ENCODE measurements around the gene PAK5. TPM values are rescaled to one million over a fixed set of nuclear protein-coding genes. Genes with fewer than 3 reads are reported as not detected.

The PAK5 gene
- total RNA-seq, 1 donor from 2014 or later: 1.6 TPM

DNA sequence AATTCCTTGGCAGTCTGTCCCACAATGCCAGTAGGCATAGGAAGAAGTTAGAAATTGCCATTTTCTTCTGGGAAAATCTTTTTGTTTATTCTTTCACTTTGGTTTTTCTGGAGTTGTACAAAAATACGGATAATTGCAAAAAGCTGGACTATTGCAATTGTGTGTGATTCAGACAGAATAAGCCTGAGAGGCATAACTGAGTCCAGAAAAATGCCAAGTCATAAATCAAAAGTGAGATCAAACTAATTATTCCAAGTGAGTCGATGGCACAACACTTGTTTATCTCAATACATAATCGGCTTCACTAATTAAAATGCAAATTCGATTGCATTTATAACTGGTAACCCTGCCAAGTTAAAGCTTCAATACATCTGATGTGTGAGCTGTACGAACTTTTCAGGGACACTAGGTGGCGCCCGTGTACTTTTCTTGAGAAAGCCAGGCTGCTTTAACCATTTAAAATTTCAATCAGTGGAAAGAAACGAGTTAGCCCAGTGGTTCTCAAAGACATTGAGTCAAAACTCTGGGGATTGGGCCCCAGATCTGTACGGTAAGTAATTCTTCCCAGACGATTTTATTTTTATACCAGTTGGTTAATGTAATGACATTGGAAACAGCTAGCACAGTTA, 221.9 kb downstream of the PAK5 start:
- Mint-ChIP-seq H3K4me1 (no peaks in the 10 kb centered on the region), H3K4me3 (no peak overlapping the region), H3K27me3 (ENCODE audit: insufficient read depth, low read depth) (peaks cover 2% of the 10 kb centered on the region), H3K9me3 (peaks cover 9% of the 10 kb centered on the region), H3K27ac (no peak overlapping the region), H3K36me3 (no peaks in the 10 kb centered on the region)
- Histone ChIP-seq H3K27ac (no peak overlapping the region), H3K9me3 (ENCODE audit: low read depth) (no peaks in the 10 kb centered on the region), H4K20me1 (ENCODE audit: low read depth) (no peaks in the 10 kb centered on the region), H3K4me2 (no peak overlapping the region), H3K27me3 (no peaks in the 10 kb centered on the region), H2AFZ (replicated peaks) (no peak overlapping the region), H3K36me3 (no peaks in the 10 kb centered on the region), H3K4me3 (no peak overlapping the region), H3K79me2 (ENCODE audit: low read depth) (no peaks in the 10 kb centered on the region), H3F3A (ENCODE audit: low read depth) (no peaks in the 10 kb centered on the region), H3K4me1 (no peaks in the 10 kb centered on the region), H3K9ac (no peak overlapping the region)
- peak; percentile 84 for DNase-seq (ENCODE audit: low spot score)
- no peak for TF ChIP-seq EZH2 (IDR thresholded peaks at IDR 0.05)
- TF ChIP-seq, protein P1, sequence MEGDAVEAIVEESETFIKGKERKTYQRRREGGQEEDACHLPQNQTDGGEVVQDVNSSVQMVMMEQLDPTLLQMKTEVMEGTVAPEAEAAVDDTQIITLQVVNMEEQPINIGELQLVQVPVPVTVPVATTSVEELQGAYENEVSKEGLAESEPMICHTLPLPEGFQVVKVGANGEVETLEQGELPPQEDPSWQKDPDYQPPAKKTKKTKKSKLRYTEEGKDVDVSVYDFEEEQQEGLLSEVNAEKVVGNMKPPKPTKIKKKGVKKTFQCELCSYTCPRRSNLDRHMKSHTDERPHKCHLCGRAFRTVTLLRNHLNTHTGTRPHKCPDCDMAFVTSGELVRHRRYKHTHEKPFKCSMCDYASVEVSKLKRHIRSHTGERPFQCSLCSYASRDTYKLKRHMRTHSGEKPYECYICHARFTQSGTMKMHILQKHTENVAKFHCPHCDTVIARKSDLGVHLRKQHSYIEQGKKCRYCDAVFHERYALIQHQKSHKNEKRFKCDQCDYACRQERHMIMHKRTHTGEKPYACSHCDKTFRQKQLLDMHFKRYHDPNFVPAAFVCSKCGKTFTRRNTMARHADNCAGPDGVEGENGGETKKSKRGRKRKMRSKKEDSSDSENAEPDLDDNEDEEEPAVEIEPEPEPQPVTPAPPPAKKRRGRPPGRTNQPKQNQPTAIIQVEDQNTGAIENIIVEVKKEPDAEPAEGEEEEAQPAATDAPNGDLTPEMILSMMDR (IDR thresholded peaks at IDR 0.05): peak; percentile 98

DNA sequence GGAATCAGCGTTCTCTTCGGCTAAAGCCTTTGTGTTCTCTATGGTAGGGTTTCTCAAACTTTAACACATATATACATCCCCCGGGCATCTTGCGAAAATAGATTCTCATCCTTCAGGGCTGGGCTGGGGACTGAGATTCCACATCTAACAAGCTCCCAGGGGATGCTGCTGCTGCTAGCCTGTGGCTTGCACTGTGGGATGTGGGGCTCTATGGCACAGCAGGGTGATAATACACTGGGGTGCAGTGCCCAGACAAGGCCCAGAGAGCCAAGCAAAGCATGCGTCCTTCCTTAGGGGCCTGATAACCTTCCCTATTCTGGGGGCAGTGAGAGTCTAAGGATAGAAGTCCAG, 222.4 kb downstream of the PAK5 start:
- Histone ChIP-seq H3K79me2 (ENCODE audit: low read depth) (no peaks in the 10 kb centered on the region), H3F3A (ENCODE audit: low read depth) (no peaks in the 10 kb centered on the region), H3K27me3 (no peaks in the 10 kb centered on the region), H3K9me3 (ENCODE audit: low read depth) (no peaks in the 10 kb centered on the region), H3K27ac (no peak overlapping the region), H4K20me1 (ENCODE audit: low read depth) (no peaks in the 10 kb centered on the region), H2AFZ (replicated peaks) (no peak overlapping the region), H3K36me3 (no peaks in the 10 kb centered on the region), H3K4me2 (no peak overlapping the region), H3K9ac (no peak overlapping the region), H3K4me1 (no peaks in the 10 kb centered on the region), H3K4me3 (no peak overlapping the region)
- peaks cover 9% of the 10 kb centered on the region for H3K9me3 Mint-ChIP-seq
- TF ChIP-seq EZH2 (IDR thresholded peaks at IDR 0.05): no peak
- no peak for TF ChIP-seq EZH2phosphoT487 (IDR thresholded peaks at IDR 0.05)
- TF ChIP-seq, protein P1 (IDR thresholded peaks at IDR 0.05): no peak
- no peaks in the 10 kb centered on the region for H3K36me3 Mint-ChIP-seq
- no peak overlapping the region for H3K4me3 Mint-ChIP-seq
- no peak for DNase-seq (ENCODE audit: low spot score)
- no peaks in the 10 kb centered on the region for H3K27me3 Mint-ChIP-seq (ENCODE audit: insufficient read depth, low read depth)
- no peak overlapping the region for H3K27ac Mint-ChIP-seq
- H3K4me1 Mint-ChIP-seq: no peaks in the 10 kb centered on the region

DNA sequence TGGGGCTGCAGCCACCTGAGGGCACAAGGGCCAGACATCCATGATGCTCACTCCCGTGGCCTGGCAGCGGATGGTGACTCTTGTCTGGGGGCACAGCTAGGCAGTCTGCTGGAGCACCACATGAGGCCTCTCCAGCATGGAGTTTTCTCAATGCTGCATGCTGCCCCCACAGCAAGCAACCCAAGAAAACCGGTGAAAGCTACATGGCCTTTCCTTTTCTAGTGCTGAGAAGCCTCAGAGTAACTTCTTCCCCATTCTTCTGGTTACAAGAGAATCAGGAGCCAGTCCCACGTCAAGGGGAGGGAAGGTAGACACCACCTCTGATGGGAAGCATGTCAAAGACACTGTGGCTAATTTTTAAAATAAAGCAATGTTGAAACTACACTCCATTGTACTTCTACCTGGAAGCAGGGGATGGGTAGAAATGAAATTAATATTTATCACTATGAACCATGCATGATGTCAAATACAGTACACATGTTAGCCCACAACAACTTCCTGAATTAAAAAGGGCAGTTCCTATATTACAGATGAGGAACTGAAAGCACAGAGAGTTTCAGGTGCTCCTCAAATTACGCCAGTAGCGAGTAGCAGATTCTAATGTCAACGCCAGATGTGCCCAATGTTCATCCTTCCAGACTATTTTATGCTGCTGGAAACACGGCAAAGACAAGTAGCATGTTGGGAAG, 223.0 kb downstream of the PAK5 start:
- TF ChIP-seq EZH2phosphoT487 (IDR thresholded peaks at IDR 0.05) (no peak), EZH2 (IDR thresholded peaks at IDR 0.05) (no peak)
- TF ChIP-seq, protein P1 (IDR thresholded peaks at IDR 0.05): no peak
- Histone ChIP-seq H3K4me1 (no peaks in the 10 kb centered on the region), H3K36me3 (no peaks in the 10 kb centered on the region), H3K4me3 (no peak overlapping the region), H3K9me3 (ENCODE audit: low read depth) (no peaks in the 10 kb centered on the region), H3K27me3 (no peaks in the 10 kb centered on the region), H2AFZ (replicated peaks) (no peak overlapping the region), H3K27ac (no peak overlapping the region), H4K20me1 (ENCODE audit: low read depth) (no peaks in the 10 kb centered on the region), H3K9ac (no peak overlapping the region), H3K79me2 (ENCODE audit: low read depth) (no peaks in the 10 kb centered on the region), H3F3A (ENCODE audit: low read depth) (no peaks in the 10 kb centered on the region), H3K4me2 (no peak overlapping the region)
- H3K4me1 Mint-ChIP-seq: no peaks in the 10 kb centered on the region
- peaks cover 9% of the 10 kb centered on the region for H3K9me3 Mint-ChIP-seq
- no peaks in the 10 kb centered on the region for H3K27me3 Mint-ChIP-seq (ENCODE audit: insufficient read depth, low read depth)
- H3K36me3 Mint-ChIP-seq: no peaks in the 10 kb centered on the region
- H3K27ac Mint-ChIP-seq: no peak overlapping the region
- DNase-seq (ENCODE audit: low spot score): no peak
- no peak overlapping the region for H3K4me3 Mint-ChIP-seq
